CD14-positive monocyte (primary cell): Measurements from ENCODE around the gene EPS15. TPM values are rescaled to one million over a fixed set of nuclear protein-coding genes. Genes with fewer than 3 reads are reported as not detected.

Source experiments
- DNase-seq, 3 donors: peaks; one replicate each; pipeline ENCODE4 v3.0.0-alpha.2; 2011 to 2022
- H2AFZ ChIP-seq: 2 replicates; pipeline ENCODE4 v1.6.0; 2012; ENCODE audit warnings: mild to moderate bottlenecking, low read depth, low read length, inconsistent platforms; ENCODE audit not compliant: insufficient read depth, poor library complexity, severe bottlenecking
- H3K27ac ChIP-seq, 2 donors: 1 replicate in 1 of 2; 2 replicates in 1 of 2; pipeline ENCODE4 v1.5.1; 2012 to 2013; ENCODE audit warnings: low read length in 2 of 2, control low read depth in 1 of 2, inconsistent platforms in 1 of 2, low read depth in 1 of 2, mild to moderate bottlenecking in 1 of 2
- H3K27me3 ChIP-seq, 2 donors: one replicate each; pipeline versions ENCODE4 v1.6.0 to v1.6.1; 2011 to 2013; ENCODE audit warnings: low read length in 2 of 2; ENCODE audit not compliant: control insufficient read depth in 2 of 2, insufficient read depth in 2 of 2
- H3K36me3 ChIP-seq, 2 donors: replicated peaks in 1 of 2; 1 replicate in 1 of 2; 2 replicates in 1 of 2; pipeline versions ENCODE4 v1.5.1 to v1.6.1; 2012 to 2013; ENCODE audit warnings: low read length in 2 of 2, control low read depth in 1 of 2, inconsistent platforms in 1 of 2, mild to moderate bottlenecking in 1 of 2; ENCODE audit not compliant: insufficient read depth in 2 of 2, control insufficient read depth in 1 of 2
- H3K4me1 ChIP-seq, 2 donors: 1 replicate in 1 of 2; 2 replicates in 1 of 2; pipeline versions ENCODE4 v1.5.1 to v1.6.1; 2012 to 2013; ENCODE audit warnings: low read length in 2 of 2, control low read depth in 1 of 2, inconsistent platforms in 1 of 2, mild to moderate bottlenecking in 1 of 2, moderate library complexity in 1 of 2; ENCODE audit not compliant: insufficient read depth in 2 of 2, control insufficient read depth in 1 of 2
- H3K4me2 ChIP-seq: replicated peaks from 2 replicates; pipeline ENCODE3; 2012; ENCODE audit warnings: low read length, moderate library complexity, mild to moderate bottlenecking; ENCODE audit not compliant: poor library complexity, severe bottlenecking; ENCODE audit errors: extremely low read depth
- H3K4me3 ChIP-seq, 3 experiments: fragments of 200-600 bp in 1 of 3; sonication (generic) in 1 of 3; replicated peaks in 1 of 3; 1 replicate in 2 of 3; 2 replicates in 1 of 3; pipeline ENCODE4 v1.5.1; 2011 to 2013; ENCODE audit warnings: low read length in 3 of 3, mild to moderate bottlenecking in 3 of 3, control low read depth in 2 of 3, low read depth in 2 of 3, inconsistent platforms in 1 of 3, moderate library complexity in 1 of 3
- H3K79me2 ChIP-seq: 2 replicates; pipeline ENCODE4 v1.6.0; 2012; ENCODE audit warnings: mild to moderate bottlenecking, control low read depth, inconsistent platforms, low read length, moderate library complexity; ENCODE audit not compliant: insufficient read depth
- H3K9ac ChIP-seq: 2 replicates; pipeline ENCODE4 v1.6.0; 2017; ENCODE audit warnings: low read length, mild to moderate bottlenecking; ENCODE audit not compliant: insufficient read depth, poor library complexity, severe bottlenecking
- H3K9me3 ChIP-seq, 2 donors: replicated peaks in 1 of 2; 1 replicate in 1 of 2; 2 replicates in 1 of 2; pipeline versions ENCODE4 v1.5.1 to v1.6.1; 2012 to 2013; ENCODE audit warnings: low read length in 2 of 2, control low read depth in 1 of 2; ENCODE audit not compliant: control insufficient read depth in 1 of 2, insufficient read depth in 1 of 2
- H4K20me1 ChIP-seq: 2 replicates; pipeline ENCODE4 v1.6.0; 2012; ENCODE audit warnings: mild to moderate bottlenecking, low read length, control low read depth, moderate library complexity; ENCODE audit not compliant: insufficient read depth
- H3K27ac Mint-ChIP-seq, 7 donors: one replicate each; pipeline ENCODE4 v1.8.0; 2020; ENCODE audit warnings: mild to moderate bottlenecking in 7 of 7, mixed read lengths in 7 of 7, moderate library complexity in 6 of 7, inconsistent platforms in 2 of 7
- H3K27me3 Mint-ChIP-seq, 3 donors: one replicate each; pipeline ENCODE4 v1.8.0; 2021 to 2022; ENCODE audit warnings: low read depth in 3 of 3, mild to moderate bottlenecking in 3 of 3, mixed read lengths in 3 of 3, moderate library complexity in 3 of 3, inconsistent platforms in 1 of 3
- H3K36me3 Mint-ChIP-seq, 2 donors: one replicate each; pipeline ENCODE4 v1.8.0; 2020; ENCODE audit warnings: mixed read lengths in 2 of 2, inconsistent platforms in 1 of 2, mild to moderate bottlenecking in 1 of 2
- H3K4me1 Mint-ChIP-seq: one replicate; pipeline ENCODE4 v1.8.0; 2020; ENCODE audit warnings: mild to moderate bottlenecking, mixed read lengths
- H3K4me3 Mint-ChIP-seq, 2 donors: one replicate each; pipeline ENCODE4 v1.8.0; 2020; ENCODE audit warnings: mild to moderate bottlenecking in 2 of 2, mixed read lengths in 2 of 2, moderate library complexity in 1 of 2
- H3K9me3 Mint-ChIP-seq, 7 donors: one replicate each; pipeline ENCODE4 v1.8.0; 2020 to 2022; ENCODE audit warnings: mixed read lengths in 7 of 7, mild to moderate bottlenecking in 6 of 7, moderate library complexity in 6 of 7, inconsistent platforms in 2 of 7
- WGBS: methylation state at CpG from one replicate; pipeline ENCODE4 v1.1.5; 2013; ENCODE audit warnings: missing lambda C conversion rate; ENCODE audit not compliant: insufficient coverage; 5-methylcytosine and 5-hydroxymethylcytosine counted together
- intact Hi-C, 2 donors: fragments of 100-400 bp; cut with micrococcal nuclease; formaldehyde crosslinking; loops; one replicate each; pipeline versions ENCODE4 v1.15.0 to v1.15.1; 2023
- polyA plus RNA-seq, 3 donors: library from polyadenylated mRNA; depleted of rRNA in 1 of 3; unstranded in 2 of 3; stranded (reverse) in 1 of 3; fragments of 300-500 nt in 2 of 3; fragments of >200 nt in 1 of 3; fragmentation: Illumina TruSeq in 2 of 3; gene quantifications; 1 replicate in 2 of 3; 2 replicates in 1 of 3; pipeline ENCODE4 v1.2.3, GENCODE V29; 2012 to 2021
- TF ChIP-seq, protein P1 (sequence below): fragments of 200-600 bp; IDR thresholded peaks from one replicate; pipeline ENCODE4 v1.8.0; 2022; ENCODE audit warnings: antibody characterized with exemption, mild to moderate bottlenecking

Gene EPS15
- polyA plus RNA-seq, 3 donors, result 26.7 to 53.6 (median 36.4) TPM

DNA sequence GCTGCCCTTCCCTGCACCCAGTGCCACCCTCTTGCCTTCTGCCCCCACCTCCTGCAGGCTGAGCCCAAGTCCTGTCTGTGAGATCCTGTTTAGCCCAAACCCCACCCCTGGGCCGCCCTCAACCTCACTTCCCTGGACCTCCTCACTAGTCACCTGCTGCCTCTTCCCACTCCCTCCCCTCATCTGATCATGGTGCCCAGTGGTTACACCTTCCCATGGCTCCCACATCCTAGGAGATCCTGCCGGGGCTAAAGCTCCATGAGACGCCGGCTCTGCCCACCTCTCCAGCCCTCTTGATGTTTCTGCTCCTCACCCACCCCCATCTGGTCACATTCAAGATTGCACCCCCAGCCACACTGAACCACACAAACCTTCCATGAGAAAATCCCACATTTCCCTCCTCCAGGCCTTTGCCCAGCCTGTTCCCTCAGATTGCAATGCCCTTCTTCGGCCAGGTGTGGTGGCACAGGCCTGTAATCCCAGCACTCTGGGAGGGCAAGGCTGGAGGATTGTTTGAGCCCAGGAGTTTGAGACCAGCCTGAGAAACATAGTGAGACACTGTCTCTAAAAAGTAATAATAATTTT is 205.7 kb downstream of the EPS15 start:
- no peak overlapping the region for H3K4me2 ChIP-seq
- peak overlapping the region; percentile 79 for H2AFZ ChIP-seq
- no peaks in the 10 kb centered on the region for H3K9me3 ChIP-seq
- H3K27me3 ChIP-seq, result no peaks in the 10 kb centered on the region
- DNase-seq, result no peak
- peaks cover 23% of the 10 kb centered on the region for H3K4me1 Mint-ChIP-seq
- no peak overlapping the region for H3K4me3 ChIP-seq
- H3K79me2 ChIP-seq, result no peaks in the 10 kb centered on the region
- H3K36me3 Mint-ChIP-seq, result no peaks in the 10 kb centered on the region
- no peak overlapping the region for H3K27ac ChIP-seq
- H3K27me3 Mint-ChIP-seq, result peaks cover 0 to 5% (median 2%) of the 10 kb centered on the region in 3 donors
- H3K27ac Mint-ChIP-seq, result no peak overlapping the region
- 89% methylated on average over 4 of the region's 5 CpGs for WGBS
- no peaks in the 10 kb centered on the region for H4K20me1 ChIP-seq
- intact Hi-C loops, result no loop called here
- H3K36me3 ChIP-seq, result no peaks in the 10 kb centered on the region
- TF ChIP-seq, protein P1, sequence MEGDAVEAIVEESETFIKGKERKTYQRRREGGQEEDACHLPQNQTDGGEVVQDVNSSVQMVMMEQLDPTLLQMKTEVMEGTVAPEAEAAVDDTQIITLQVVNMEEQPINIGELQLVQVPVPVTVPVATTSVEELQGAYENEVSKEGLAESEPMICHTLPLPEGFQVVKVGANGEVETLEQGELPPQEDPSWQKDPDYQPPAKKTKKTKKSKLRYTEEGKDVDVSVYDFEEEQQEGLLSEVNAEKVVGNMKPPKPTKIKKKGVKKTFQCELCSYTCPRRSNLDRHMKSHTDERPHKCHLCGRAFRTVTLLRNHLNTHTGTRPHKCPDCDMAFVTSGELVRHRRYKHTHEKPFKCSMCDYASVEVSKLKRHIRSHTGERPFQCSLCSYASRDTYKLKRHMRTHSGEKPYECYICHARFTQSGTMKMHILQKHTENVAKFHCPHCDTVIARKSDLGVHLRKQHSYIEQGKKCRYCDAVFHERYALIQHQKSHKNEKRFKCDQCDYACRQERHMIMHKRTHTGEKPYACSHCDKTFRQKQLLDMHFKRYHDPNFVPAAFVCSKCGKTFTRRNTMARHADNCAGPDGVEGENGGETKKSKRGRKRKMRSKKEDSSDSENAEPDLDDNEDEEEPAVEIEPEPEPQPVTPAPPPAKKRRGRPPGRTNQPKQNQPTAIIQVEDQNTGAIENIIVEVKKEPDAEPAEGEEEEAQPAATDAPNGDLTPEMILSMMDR, result no peak
- H3K9ac ChIP-seq, result no peak overlapping the region
- H3K4me3 Mint-ChIP-seq, result no peak overlapping the region
- peaks cover 0 to 2% (median 0%) of the 10 kb centered on the region in 7 donors for H3K9me3 Mint-ChIP-seq
- H3K4me1 ChIP-seq, result peaks cover 10 to 18% of the 10 kb centered on the region in 2 donors

DNA sequence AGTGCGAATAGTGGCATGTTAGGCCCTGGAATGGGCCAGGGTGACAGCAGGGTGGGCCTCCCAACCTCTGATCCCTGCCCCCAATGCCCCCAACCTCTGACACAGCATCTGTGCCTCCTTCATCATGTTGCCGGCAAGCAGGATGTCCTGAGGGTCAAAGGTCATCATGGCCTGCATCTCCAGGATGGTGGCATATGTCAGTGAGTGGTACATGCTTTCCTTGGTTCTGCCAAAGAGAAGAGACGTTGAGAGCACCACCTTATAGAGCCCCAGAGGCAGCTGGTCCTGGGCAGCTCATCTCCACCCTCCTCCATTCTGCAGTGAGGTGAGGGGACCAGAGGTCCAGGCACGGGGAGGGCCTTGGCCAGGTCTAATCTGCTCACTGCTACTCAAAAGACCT is 206.3 kb downstream of the EPS15 start:
- Mint-ChIP-seq H3K27ac (no peak overlapping the region), H3K27me3 (peaks cover 0 to 4% (median 3%) of the 10 kb centered on the region in 3 donors), H3K36me3 (no peaks in the 10 kb centered on the region), H3K9me3 (peaks cover 0 to 2% (median 0%) of the 10 kb centered on the region in 7 donors), H3K4me1 (peaks cover 23% of the 10 kb centered on the region), H3K4me3 (no peak overlapping the region)
- no peak overlapping the region for H3K4me3 ChIP-seq
- no peaks in the 10 kb centered on the region for H4K20me1 ChIP-seq
- H3K27ac ChIP-seq, result no peak overlapping the region
- no peaks in the 10 kb centered on the region for H3K27me3 ChIP-seq
- H3K9me3 ChIP-seq, result no peaks in the 10 kb centered on the region
- peaks cover 10 to 18% of the 10 kb centered on the region in 2 donors for H3K4me1 ChIP-seq
- intact Hi-C loops, result no loop called here
- H2AFZ ChIP-seq, result no peak overlapping the region
- no peak overlapping the region for H3K9ac ChIP-seq
- H3K36me3 ChIP-seq, result no peaks in the 10 kb centered on the region
- no peak for DNase-seq
- no peak overlapping the region for H3K4me2 ChIP-seq
- H3K79me2 ChIP-seq, result no peaks in the 10 kb centered on the region
- 100% methylated on average over 2 of the region's 4 CpGs for WGBS
- TF ChIP-seq, protein P1, result no peak
